ELF-1 (cell line): ENCODE results near the gene PDSS2.
"Not testable (repeated sequence)": the region's sequence is repeated elsewhere in the genome, so short reads cannot be mapped to it uniquely, and the experiment has no call there.

Experiments used
- DNase-seq: peaks from one replicate; pipeline ENCODE4 v3.0.0-alpha.2; 2016; ENCODE audit warnings: low read depth, low spot score

PDSS2 gene, protein sequence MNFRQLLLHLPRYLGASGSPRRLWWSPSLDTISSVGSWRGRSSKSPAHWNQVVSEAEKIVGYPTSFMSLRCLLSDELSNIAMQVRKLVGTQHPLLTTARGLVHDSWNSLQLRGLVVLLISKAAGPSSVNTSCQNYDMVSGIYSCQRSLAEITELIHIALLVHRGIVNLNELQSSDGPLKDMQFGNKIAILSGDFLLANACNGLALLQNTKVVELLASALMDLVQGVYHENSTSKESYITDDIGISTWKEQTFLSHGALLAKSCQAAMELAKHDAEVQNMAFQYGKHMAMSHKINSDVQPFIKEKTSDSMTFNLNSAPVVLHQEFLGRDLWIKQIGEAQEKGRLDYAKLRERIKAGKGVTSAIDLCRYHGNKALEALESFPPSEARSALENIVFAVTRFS

DNA sequence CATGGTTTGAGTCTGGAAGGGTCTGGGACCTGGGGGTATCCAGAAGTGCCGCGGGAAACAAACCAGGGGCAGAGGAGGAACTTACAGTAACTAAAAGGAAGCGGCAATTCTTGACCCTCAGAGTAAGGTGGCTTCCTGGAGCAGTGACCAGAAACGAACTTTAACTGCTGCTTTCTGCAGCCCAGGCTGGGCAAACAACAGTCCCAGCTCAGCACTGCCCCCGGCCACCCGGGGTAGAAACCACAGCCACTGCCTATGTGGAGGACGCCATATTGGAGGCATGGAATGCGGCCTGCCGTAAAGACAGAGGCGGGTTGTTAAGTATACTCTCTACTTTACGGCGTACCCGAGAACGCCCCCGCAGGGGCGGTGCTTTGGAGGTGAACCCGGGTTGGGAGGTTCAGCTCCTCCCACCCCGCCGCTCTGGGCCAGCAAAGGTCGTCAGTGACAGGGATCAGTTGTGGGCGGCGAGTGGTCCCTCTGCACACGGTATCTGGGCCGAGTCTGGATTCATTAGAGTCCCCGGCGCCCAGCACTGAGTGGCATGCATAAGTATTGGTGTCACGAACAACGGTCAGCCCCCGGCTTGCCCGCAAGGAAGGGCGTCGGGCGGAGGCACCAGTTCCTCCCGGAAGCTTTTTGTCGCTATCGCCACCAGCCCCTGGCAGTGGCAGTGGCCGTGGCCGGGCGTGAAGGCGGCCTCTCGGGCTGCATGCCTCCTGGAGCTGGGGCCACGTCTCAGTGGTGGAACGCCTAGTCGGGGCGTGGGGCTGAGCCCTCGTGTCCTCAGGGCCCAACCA lies at the start of gene PDSS2:
Gene PDSS2, minus strand, starts transcription at position 282 of the 800 bp plus-strand sequence. Its CDS starts 279 bp downstream, at position 3.
- peak; percentile 98 for DNase-seq

DNA sequence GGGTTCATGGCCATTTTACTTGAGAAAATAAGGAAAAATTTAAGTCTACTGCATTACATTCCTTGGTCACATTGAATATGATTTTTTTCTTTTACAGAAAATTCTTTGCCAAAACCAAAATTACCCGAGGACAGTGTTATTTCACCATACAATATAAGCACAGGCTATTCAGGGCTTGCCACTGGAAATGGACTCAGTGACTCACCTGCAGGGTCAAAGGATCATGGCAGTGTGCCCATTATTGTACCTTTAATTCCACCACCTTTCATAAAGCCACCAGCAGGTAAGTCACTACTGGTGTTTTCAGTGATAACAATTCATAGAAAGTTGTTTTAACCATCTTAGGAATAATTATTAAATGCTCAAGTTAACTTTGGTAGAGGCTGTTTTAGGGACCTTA lies 46.8 kb upstream of the PDSS2 start:
- no peak for DNase-seq

DNA sequence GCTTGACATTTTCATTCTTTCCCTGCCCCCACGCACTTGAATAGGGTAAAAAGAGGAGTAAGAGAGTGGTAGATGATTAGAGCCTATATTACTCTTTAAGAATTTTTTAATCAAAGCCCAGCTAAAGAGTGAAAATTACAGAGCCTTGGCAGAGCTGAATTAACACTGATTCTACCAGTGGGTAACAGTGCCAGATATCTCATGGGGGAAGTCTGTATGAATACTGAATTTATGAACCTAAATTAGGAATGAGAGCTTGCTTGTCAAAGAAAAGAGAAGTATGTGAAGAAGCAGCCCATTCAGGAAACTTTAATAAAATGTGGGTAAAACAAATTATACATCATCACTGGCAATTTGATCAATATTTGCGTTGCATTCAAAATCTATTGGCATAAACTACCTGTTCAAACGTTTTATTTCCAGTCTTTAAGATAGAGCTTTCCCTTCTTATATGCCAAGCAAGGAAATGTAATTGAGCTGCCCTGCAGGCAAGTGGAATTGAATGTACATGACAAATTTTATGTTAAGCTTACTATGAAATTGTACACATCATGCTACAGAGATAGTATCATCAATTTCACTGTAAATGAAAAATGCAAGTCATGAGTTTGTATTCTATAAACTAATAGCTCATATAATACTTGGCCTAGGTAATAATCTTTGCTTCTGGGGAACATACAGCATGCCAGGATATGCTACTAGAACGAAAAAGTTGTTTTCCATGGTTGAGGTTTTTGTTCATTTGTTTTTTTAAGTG lies 45.1 kb upstream of the PDSS2 start:
- DNase-seq, result no peak

DNA sequence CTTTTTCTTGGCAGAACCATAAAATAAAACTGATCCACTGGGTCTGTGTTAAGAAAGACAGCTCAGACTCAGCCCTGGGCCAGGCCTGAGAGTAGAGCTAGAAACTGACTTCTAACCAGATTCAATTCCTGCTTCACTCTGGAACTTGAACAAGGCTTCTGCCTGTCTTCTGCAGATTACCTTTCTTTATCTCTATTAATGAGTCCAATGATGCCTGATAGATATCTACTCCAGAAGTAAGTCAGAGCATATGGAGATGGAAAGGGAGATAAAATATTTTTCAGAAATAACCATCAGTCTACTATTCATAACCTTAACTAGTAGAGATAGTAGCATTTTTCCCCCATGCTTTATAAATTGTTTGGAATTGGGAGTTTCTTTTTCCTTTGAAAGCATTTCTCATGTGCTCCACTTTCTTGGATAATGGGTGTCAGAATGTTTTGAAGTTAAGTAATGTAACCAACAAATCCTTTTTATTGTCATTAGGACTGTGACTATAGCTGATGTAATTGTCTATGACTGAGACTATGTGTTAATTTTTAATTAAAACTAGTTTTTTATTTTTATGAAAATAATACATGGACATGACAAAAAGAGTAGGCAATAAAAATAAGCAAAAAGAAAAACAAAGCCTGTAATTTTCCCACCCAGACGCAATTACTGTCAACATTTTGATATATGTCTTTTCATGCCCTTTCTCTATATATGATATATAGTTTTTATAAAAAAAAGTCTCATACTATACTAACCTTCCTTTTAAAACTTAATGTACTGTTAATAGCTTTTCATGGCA lies 37.7 kb upstream of the PDSS2 start:
- no peak for DNase-seq

DNA sequence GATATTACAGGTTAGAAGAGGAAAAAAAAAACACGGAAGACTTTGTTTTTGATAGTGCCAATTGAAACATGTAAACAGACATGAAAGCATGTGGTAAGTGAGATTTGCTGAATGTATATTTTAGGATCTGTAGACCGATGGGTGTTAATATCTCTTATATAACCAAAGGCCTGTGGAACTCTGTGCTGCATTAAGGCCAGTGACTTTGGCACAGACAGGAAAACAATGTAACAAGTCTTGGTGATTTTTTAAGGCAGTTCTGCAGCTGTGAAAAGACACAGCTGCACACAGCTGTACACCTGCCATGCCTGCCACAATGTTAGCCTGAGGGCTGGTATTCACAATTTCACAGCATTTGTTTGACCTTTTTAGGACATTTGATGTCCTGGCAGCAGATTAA lies 36.6 kb upstream of the PDSS2 start:
- DNase-seq, result no peak

GRCh38 chr6:107495196-107495643 lies 35.9 kb upstream of the PDSS2 start:
- no peak for DNase-seq

DNA sequence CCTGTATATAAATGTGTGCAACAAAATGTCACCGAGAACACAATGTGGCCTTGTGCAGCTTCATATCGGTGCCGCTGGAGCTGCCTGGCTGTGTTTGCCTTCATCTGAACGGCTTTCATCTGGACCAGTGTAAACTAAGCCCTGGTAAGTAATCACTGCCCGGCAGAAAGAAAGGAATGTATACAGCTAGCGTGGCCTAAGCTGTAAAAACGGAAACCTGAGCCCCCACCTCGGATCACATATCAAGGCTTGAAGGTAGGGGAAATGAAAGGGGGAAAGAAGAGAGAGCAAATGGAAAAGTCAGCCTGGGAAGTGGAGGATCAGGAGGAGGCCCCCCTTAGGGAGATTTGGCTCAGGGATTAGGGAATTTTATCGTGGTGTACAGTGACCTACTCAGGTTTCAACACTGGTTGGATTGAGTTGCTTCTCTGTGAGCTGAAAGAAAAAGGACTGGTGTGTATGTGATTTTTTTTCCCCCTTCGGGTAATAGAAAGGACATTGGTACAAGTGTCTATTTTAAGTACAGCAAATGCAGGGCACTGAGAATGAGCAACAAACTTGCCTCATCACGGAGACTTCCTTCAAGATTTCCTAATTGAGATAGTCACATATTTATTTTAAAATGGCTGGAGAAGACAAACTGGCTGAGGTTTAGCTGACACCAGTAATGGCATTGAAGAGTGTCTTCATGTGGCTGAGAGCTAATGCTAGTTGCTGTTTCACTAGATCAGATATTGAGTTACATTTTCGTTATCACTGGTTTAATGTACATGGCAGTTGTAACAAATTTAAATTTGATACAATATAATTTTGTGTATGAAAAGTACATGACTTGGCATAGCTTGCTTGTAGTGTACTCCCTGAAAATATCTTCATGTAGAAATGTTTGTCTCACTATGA lies 34.0 kb upstream of the PDSS2 start:
- DNase-seq, result peak; percentile 70

DNA sequence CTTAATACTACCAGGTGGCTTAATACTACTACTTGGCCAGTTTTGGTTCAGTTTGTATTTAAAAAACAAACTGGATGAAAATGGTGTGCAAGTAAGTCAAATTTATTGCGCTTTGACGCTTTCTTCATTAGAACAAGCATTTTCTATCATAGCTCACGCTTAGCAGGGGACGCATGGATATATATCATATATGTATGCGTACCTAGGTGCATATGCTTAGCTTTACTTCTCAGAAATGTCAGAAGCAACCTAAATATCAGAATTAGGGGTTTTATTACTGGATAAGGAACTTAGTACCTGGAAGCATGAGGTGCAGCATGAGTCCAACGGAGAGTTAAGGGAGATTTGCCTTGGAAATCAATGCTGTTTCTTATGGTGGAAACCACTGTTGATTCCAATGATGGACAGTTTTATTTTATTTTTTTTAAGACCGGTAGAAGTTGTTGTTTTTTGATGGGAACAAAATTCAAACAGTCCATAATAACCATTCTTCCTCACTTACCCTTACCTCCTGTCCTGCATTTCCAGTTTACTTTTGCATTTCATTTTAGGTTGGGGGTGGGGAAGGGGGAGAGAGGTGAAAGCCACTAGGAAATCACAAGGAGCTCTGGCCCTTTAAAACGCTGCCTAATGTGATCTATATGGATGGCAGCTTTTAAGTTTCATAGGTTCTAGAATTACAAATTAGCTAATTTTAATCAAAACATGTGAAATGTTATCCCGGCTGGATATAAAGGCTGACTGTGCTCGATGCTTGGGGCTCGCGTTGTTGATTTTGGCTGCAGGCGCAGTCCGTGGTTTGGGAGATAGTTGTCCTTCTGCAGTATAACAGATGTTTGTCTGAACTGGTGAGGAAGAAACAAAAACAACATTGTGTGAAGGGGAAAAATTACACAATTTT lies 32.6 kb upstream of the PDSS2 start:
- no peak for DNase-seq

- DNase-seq, result peak; percentile 73
These were observed 31.8 kb upstream of the PDSS2 start for GRCh38 chr6:107491138-107491609.

DNA sequence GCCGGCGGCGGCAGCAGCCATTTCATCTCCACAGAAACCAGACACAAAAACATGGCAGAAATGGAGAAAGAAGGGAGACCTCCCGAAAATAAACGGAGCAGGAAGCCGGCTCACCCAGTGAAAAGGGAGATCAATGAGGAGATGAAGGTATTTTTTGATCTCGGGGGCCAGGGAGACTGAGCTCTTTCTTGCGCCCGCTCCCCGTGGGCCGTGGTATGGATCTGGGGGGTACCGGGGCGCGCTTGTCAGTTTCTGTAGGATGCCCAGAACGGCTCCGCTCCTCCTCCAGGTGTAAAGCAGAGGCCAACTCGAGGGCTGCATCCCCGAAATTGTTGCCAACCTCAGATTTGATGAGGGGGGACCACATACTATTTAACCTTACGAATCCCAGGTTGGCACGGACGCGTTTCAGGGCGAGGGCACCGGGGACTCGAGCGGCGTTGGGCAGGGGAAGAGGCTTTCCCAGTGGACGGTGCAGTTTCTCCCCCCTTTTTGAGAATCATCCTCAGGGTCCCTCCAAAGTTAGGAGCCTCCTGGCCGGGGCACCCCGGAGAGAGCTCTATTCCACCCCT lies 31.3 kb upstream of the PDSS2 start:
- no peak for DNase-seq

- peak; percentile 72 for DNase-seq
These were observed 30.5 kb upstream of the PDSS2 start, which contains the start of gene SOBP for GRCh38 chr6:107489636-107490565. SOBP (plus strand) TSS chr6:107490117; CDS start chr6:107490617, 500 bp downstream.

GRCh38 chr6:107488875-107489635 lies 29.7 kb upstream of the PDSS2 start:
- peak; percentile 70 for DNase-seq

- DNase-seq, result peak; percentile 16
These were observed 29.0 kb upstream of the PDSS2 start for GRCh38 chr6:107488174-107488874.

GRCh38 chr6:107485157-107485556 lies 25.8 kb upstream of the PDSS2 start:
- DNase-seq, result no peak

- no peak for DNase-seq
These were observed 19.8 kb upstream of the PDSS2 start for GRCh38 chr6:107479089-107479690.

DNA sequence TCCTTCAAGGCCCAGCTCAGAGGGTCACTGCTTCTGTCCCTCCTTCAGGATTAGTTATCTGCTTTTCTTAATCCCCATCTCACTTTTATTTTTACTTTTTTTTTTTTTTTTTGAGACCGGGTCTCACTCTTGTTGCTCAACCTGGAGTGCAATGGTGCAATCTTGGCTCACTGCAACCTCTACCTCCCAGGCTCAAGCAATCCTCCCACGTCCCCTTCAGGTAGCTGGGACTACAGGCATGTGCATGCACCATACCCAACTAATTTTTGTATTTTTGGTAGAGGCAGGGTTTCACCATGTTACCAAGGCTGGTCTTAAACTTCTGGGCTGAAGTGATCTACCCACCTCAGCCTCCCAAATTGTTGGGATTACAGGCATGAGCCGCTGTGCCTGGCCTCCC lies 16.5 kb upstream of the PDSS2 start:
- not testable (repeated sequence) for DNase-seq
